ENCODE measurements around the gene TFIP11. TPM values are rescaled to one million over a fixed set of nuclear protein-coding genes. Genes with fewer than 3 reads are reported as not detected.

The TFIP11 gene
- polyA plus RNA-seq, 1 experiment = 34.8 TPM

- Histone ChIP-seq H3K27me3 (ENCODE audit: control insufficient read depth, insufficient read depth, low read length) (no peaks in the 10 kb centered on the region), H3K9me3 (ENCODE audit: control insufficient read depth, insufficient read depth, low read length) (no peaks in the 10 kb centered on the region), H3K4me3 (ENCODE audit: low read depth, low read length) (no peak overlapping the region), H3K27ac (ENCODE audit: low read depth, low read length) (no peak overlapping the region)
- CTCF ChIA-PET = interaction anchor here (1.1 to 1.7 kb wide), 4 partner anchors 11 to 85 kb away, joined by 4 to 8 read pairs (median 6); no protein-coding TSS in a partner anchor
- no peak for TF ChIP-seq CTCF (IDR thresholded peaks at IDR 0.05; ENCODE audit: low read depth, low read length)
- DNase-seq (ENCODE audit: low read depth, low spot score) = no peak
- POLR2A ChIA-PET = no interaction called here
These were observed 63.3 kb downstream of the TFIP11 start for GRCh38 chr22:26448941-26449340.

GRCh38 chr22:26448334-26448733, 63.9 kb downstream of the TFIP11 start:
- POLR2A ChIA-PET = no interaction called here
- H3K9me3 ChIP-seq (ENCODE audit: control insufficient read depth, insufficient read depth, low read length) = no peaks in the 10 kb centered on the region
- TF ChIP-seq CTCF (IDR thresholded peaks at IDR 0.05; ENCODE audit: low read depth, low read length) = no peak
- no peak overlapping the region for H3K27ac ChIP-seq (ENCODE audit: low read depth, low read length)
- DNase-seq (ENCODE audit: low read depth, low spot score) = no peak
- no peak overlapping the region for H3K4me3 ChIP-seq (ENCODE audit: low read depth, low read length)
- no peaks in the 10 kb centered on the region for H3K27me3 ChIP-seq (ENCODE audit: control insufficient read depth, insufficient read depth, low read length)
- CTCF ChIA-PET = interaction anchor here (1.1 to 1.7 kb wide), 3 partner anchors 12 to 84 kb away, joined by 4 to 8 read pairs (median 6); no protein-coding TSS in a partner anchor

GRCh38 chr22:26447584-26448329, 64.5 kb downstream of the TFIP11 start:
- POLR2A ChIA-PET = no interaction called here

GRCh38 chr22:26446808-26447515, 65.3 kb downstream of the TFIP11 start:
- no peak overlapping the region for H3K27ac ChIP-seq (ENCODE audit: low read depth, low read length)
- no peaks in the 10 kb centered on the region for H3K9me3 ChIP-seq (ENCODE audit: control insufficient read depth, insufficient read depth, low read length)
- H3K27me3 ChIP-seq (ENCODE audit: control insufficient read depth, insufficient read depth, low read length) = no peaks in the 10 kb centered on the region
- no peak for TF ChIP-seq CTCF (IDR thresholded peaks at IDR 0.05; ENCODE audit: low read depth, low read length)
- no peak overlapping the region for H3K4me3 ChIP-seq (ENCODE audit: low read depth, low read length)
- CTCF ChIA-PET = interaction anchor here (1.8 kb wide), 2 partner anchors 13 to 82 kb away, joined by 7 to 8 read pairs; no protein-coding TSS in a partner anchor
- POLR2A ChIA-PET = no interaction called here
- no peak for DNase-seq (ENCODE audit: low read depth, low spot score)

More at GRCh38 chr22:26447584-26448329, 64.5 kb downstream of the TFIP11 start:
- H3K9me3 ChIP-seq (ENCODE audit: control insufficient read depth, insufficient read depth, low read length) = no peaks in the 10 kb centered on the region
- H3K27ac ChIP-seq (ENCODE audit: low read depth, low read length) = no peak overlapping the region
- no peak for TF ChIP-seq CTCF (IDR thresholded peaks at IDR 0.05; ENCODE audit: low read depth, low read length)
- CTCF ChIA-PET = interaction anchor here (1.7 to 1.8 kb wide), 2 partner anchors 12 to 83 kb away, joined by 7 to 8 read pairs; no protein-coding TSS in a partner anchor
- H3K4me3 ChIP-seq (ENCODE audit: low read depth, low read length) = no peak overlapping the region
- H3K27me3 ChIP-seq (ENCODE audit: control insufficient read depth, insufficient read depth, low read length) = no peaks in the 10 kb centered on the region
- no peak for DNase-seq (ENCODE audit: low read depth, low spot score)
